Fibroblast of lung (primary cell): ENCODE data around the gene FUOM.

Experiments
- CTCF ChIP-seq, 2 donors: IDR thresholded peaks in 1 of 2; conservative IDR thresholded peaks in 1 of 2; 1 replicate in 1 of 2; 2 replicates in 1 of 2; pipeline ENCODE4 v1.5.1; 2011 to 2012; ENCODE audit warnings: low read length in 2 of 2, control low read depth in 1 of 2, inconsistent platforms in 1 of 2, low read depth in 1 of 2, mild to moderate bottlenecking in 1 of 2
- EZH2 ChIP-seq: IDR thresholded peaks from 2 replicates; pipeline ENCODE4 v1.5.1; 2012; ENCODE audit warnings: low read length, control low read depth, mild to moderate bottlenecking; ENCODE audit errors: missing control alignments

- no peak for TF ChIP-seq CTCF (conservative IDR thresholded peaks at IDR 0.05 in 1 of 2, IDR thresholded peaks at IDR 0.05 in 1 of 2; ENCODE audit: low read depth in 1 of 2, low read length in 2 of 2)
- no peak for TF ChIP-seq EZH2
These were observed 46.2 kb downstream of the FUOM start for GRCh38 chr10:133311570-133311969.
